ENCODE measurements around the gene PDE11A.

DNA sequence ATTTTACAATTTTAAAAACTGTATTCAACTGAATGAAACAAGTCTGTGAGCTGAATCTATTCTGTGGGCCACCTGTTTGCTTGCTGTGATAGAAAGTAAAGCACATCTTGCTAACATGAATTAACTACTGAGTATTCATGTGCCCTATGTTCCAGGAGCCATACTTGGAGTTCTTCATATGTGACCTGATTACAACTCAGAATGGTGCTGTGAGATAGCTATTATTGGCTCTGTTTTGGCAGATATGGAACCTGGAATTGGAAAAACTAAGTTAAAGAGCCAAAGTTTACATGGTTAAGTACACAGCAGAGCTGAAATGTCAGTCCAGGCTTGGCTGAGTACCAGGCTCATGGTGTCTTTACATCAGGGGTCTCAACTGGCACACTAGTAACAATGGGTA is 426.3 kb downstream of the PDE11A start:
- TF ChIP-seq, protein P1, sequence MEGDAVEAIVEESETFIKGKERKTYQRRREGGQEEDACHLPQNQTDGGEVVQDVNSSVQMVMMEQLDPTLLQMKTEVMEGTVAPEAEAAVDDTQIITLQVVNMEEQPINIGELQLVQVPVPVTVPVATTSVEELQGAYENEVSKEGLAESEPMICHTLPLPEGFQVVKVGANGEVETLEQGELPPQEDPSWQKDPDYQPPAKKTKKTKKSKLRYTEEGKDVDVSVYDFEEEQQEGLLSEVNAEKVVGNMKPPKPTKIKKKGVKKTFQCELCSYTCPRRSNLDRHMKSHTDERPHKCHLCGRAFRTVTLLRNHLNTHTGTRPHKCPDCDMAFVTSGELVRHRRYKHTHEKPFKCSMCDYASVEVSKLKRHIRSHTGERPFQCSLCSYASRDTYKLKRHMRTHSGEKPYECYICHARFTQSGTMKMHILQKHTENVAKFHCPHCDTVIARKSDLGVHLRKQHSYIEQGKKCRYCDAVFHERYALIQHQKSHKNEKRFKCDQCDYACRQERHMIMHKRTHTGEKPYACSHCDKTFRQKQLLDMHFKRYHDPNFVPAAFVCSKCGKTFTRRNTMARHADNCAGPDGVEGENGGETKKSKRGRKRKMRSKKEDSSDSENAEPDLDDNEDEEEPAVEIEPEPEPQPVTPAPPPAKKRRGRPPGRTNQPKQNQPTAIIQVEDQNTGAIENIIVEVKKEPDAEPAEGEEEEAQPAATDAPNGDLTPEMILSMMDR (IDR thresholded peaks at IDR 0.05) = no peak
- TF ChIP-seq POLR2A (IDR thresholded peaks at IDR 0.05) = no peak

All from tibial nerve (tissue), 3 donors.